Stimulated activated naive CD8-positive, alpha-beta T cell treated with anti-CD3 and anti-CD28 coated beads, Interleukin-15, Interleukin-2, amounts not matched to agents 100 U/mL and 50 U/mL, for 24 hours (primary cell): ENCODE data around the gene COL18A1.
"Not testable (repeated sequence)": the region's sequence is repeated elsewhere in the genome, so short reads cannot be mapped to it uniquely, and the experiment has no call there.

Experiments
- ATAC-seq: fragments of 150-1000 bp; cut with Tn5 transposase; one replicate; pipeline ENCODE4 v1.10.0; 2021
- DNase-seq: peaks from one replicate; pipeline ENCODE4 v3.0.0; 2021

The COL18A1 gene

GRCh38 chr21:45442276-45442675, 37.3 kb downstream of the COL18A1 start:
- ATAC-seq = no peak
- DNase-seq = no peak

GRCh38 chr21:45442686-45443594, 38.0 kb downstream of the COL18A1 start:
- DNase-seq, ATAC-seq: not testable (repeated sequence)

GRCh38 chr21:45443595-45444181, 38.7 kb downstream of the COL18A1 start:
- no peak for DNase-seq
- no peak for ATAC-seq

GRCh38 chr21:45444385-45444784, 39.4 kb downstream of the COL18A1 start:
- DNase-seq (no peak), ATAC-seq (no peak)

GRCh38 chr21:45445369-45445768, 40.4 kb downstream of the COL18A1 start:
- no peak for ATAC-seq
- DNase-seq = no peak

GRCh38 chr21:45447821-45448220, 42.9 kb downstream of the COL18A1 start:
- ATAC-seq = no peak

GRCh38 chr21:45448283-45448809, 43.4 kb downstream of the COL18A1 start:
- no peak for DNase-seq
- no peak for ATAC-seq

More at GRCh38 chr21:45447821-45448220, 42.9 kb downstream of the COL18A1 start:
- DNase-seq = no peak

- ATAC-seq (no peak), DNase-seq (no peak)
Observed at GRCh38 chr21:45448810-45449657, 44.1 kb downstream of the COL18A1 start.

GRCh38 chr21:45449658-45450422, 44.9 kb downstream of the COL18A1 start:
- ATAC-seq = no peak
- DNase-seq = no peak

- DNase-seq = no peak
- no peak for ATAC-seq
Observed at GRCh38 chr21:45450423-45451090, 45.6 kb downstream of the COL18A1 start.

GRCh38 chr21:45451091-45451740, 46.3 kb downstream of the COL18A1 start:
- ATAC-seq = no peak
- no peak for DNase-seq

GRCh38 chr21:45451771-45452182, 46.8 kb downstream of the COL18A1 start:
- DNase-seq = no peak
- no peak for ATAC-seq

GRCh38 chr21:45452696-45453307, 47.8 kb downstream of the COL18A1 start:
- DNase-seq = no peak
- ATAC-seq = no peak

GRCh38 chr21:45453308-45453950, 48.5 kb downstream of the COL18A1 start:
- no peak for ATAC-seq
- DNase-seq = no peak

GRCh38 chr21:45454060-45454925, 49.3 kb downstream of the COL18A1 start:
- DNase-seq (no peak), ATAC-seq (no peak)

- ATAC-seq (no peak), DNase-seq (no peak)
Observed at GRCh38 chr21:45454926-45455673, 50.1 kb downstream of the COL18A1 start.

- no peak for DNase-seq
- no peak for ATAC-seq
Observed at GRCh38 chr21:45455674-45456583, 51.0 kb downstream of the COL18A1 start.
